HG03280 (cell line): Measurements from ENCODE around the gene ADSS2.
"Not testable (repeated sequence)": the region's sequence is repeated elsewhere in the genome, so short reads cannot be mapped to it uniquely, and the experiment has no call there.

Experiments
- ATAC-seq: cut with Tn5 transposase; IDR thresholded peaks from one replicate; pipeline ENCODE4 v1.9.1; 2021; ENCODE audit warnings: mild to moderate bottlenecking, moderate library complexity; ENCODE audit not compliant: unreplicated experiment

ADSS2 gene

DNA sequence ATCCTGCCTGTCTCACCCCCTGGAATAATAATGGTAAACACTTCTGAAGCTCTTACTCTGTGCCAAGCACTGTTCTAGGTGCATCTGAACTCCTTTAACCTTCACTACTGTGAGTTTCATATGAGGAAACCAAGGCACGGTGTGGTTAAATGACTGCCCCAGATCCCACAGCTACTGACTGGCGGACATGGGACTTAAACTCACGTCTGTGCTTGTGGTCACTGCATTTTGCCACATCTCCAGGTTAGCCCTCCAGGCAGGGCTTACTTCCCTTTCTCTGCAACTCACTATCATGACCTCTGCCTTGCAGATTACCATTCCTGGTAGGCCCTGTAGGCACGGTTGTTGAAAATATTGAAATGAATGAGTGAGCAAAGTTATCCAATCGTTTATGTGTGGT is 83.4 kb downstream of the ADSS2 start:
- ATAC-seq, result no peak

DNA sequence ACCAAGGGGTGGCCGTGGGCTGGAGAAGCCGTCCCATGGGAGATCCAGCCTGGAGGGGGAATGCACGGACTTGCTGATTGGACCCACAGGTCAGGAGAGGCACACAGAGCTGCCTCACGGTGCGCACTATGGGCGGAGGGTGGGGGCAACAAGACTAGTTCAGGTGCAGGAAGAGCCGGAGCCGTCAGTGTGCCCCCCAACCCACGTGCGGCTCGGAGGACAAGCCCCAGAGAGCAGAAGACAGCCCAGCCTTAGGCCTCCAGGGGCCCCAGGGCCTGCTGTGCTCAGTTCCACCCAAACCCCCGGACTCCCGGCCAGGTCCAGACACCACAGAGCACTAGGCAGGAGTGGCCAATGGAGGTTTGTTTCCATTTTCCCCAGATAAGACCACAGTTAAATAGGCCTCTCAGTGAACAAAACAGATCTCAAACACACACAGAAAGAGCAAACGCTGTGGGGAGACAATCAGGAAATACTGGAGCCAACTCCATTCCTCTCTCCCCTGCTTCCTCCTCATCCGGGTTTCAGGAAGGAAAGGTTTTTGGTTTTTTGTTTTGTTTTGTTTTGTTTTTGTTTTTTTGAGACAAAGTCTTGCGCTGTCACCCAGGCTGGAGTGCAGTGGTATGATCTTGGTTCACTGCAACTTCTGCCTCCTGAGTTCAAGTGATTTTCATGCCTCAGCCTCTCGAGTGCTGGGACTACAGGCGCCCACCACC is 84.2 kb downstream of the ADSS2 start:
- no peak for ATAC-seq

DNA sequence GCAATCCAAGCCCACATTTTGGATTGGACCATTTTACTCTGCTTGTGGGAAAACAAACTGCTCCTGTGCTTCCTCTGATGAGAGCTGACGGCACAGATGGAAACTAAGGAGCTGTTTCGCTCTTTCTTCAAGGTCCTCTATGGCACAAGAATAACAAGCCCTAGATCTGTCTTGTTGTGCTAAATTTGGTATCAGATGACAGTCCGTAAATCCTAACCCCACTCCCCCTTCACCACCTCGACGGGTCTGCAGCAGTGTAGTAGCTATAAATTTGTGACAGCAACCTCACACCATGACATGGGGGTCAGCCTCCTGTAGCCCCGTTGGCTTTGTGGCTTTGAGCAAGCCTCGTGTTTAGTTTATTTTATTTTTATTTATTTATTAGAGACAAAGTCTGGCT is 85.9 kb downstream of the ADSS2 start:
- ATAC-seq, result no peak

DNA sequence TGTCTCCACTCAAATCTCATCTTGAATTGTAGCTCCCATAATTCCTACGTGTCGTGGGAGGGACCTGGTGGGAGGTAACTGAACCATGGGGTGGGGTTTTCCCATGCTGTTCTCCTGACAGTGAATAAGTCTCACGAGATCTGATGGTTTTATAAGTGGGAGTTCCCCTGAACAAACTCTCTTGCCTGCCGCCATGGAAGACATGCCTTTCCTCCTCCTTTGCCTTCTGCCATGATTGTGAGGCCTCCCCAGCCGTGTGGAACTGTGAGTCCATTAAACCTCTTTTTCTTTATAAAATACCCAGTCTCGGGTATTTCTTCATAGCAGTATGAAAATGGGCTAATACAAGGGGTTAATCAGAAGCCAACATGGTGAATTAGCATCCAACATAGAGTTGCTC is 86.4 kb downstream of the ADSS2 start:
- ATAC-seq, result not testable (repeated sequence)

DNA sequence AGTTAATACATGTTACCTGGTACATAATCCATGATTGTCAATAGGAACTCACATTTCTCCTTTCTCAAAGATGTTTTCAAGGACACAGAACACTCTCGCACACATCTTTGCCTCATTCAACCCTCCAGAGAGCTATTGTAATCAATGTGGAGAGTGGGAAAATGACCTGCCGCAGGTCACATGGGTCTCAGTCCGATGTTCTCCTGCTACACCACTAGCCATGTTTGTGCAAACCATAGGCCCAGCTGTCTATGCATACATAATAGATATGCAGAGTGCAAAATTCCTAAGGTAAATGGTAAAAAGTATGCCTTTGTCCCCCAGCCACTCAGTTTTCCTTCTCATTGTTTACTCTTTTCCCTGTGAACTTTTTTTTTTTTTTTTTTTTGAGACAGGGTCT is 89.2 kb downstream of the ADSS2 start:
- no peak for ATAC-seq

DNA sequence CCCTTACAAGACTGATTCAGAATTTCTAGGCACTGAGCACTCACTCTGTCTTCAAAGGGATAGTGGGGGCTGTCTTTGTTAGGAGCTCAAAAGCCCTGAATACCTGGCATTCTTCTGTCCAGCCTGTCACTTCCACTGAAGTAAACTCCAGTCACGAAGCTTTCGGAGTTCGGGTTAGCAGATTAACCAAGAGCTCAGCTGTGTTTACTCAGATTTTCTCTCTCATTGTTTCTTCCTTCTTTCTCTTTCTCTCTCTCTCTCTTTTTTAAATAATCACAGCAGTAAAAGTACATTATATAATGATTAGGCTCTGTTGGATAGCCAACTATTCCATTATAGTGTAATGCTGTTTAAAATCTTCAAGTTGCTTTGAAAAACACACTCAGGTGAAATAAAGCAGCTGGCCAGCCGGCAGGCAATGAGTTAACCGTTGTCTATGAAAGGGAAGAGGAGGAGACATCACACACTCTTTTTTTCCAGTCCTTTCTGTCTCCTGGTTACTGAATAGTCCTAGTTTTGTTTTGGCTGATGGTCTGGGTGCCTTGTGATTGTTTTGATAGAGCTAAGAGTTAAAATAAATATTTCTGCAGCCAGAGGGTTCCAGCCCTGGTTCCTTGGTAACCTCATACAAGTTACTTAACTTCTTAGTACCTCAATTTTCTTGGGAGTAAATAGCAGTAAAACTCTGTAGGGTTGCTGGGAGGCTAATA is 89.8 kb downstream of the ADSS2 start:
- ATAC-seq, result no peak
